GM21825 (cell line): ENCODE results near the gene LCE2B.

ENCODE experiments used
- ATAC-seq: cut with Tn5 transposase; IDR thresholded peaks from one replicate; pipeline ENCODE4 v1.9.1; 2021; ENCODE audit warnings: mild to moderate bottlenecking, moderate library complexity; ENCODE audit not compliant: unreplicated experiment

The LCE2B gene

DNA sequence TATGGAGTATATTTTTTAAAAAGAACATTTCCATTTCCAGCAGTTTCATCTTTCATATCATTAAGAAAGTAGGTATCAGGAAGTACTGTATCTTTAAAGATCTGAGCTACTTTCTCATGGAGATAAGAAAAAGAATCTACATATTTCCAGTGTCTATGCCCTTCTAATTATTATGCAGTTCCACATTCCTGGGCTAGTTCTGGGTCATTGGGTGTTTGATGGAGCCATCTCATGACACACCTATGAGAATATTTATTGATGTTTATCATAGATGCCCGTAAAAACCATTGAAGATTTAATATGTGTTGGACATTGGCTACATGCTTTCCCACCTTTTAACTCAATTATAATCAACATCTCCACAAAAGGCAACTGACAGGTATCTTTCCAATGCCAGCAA, 43.1 kb downstream of the LCE2B start:
- no peak for ATAC-seq

DNA sequence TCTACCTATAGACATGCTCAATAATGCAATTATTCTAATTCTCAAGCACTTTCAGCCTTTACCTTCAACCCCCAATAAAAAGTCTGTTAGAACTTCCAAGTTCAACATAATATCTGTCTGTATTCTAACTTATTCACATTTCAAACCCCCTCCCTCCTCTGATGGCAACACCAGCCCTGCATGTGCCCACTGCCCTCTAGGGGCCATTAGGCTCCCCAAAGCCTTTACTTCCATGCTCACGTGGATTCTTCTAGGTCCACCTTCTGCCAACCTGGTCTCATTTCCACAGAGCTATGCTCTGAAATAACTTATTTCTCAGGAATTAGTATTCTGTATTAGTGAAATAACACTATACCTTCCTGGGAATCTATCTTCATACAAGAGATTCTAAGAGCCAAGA, 49.7 kb downstream of the LCE2B start:
- ATAC-seq: no peak
